Nephron (organoid): Measurements from ENCODE around the gene OR2A14.

ENCODE experiments used
- H3K27ac Mint-ChIP-seq, 3 experiments: 2 replicates each; pipeline ENCODE4 v1.8.0; 2020; ENCODE audit warnings: mixed read lengths in 3 of 3, mild to moderate bottlenecking in 2 of 3, moderate library complexity in 1 of 3
- H3K27me3 Mint-ChIP-seq: 2 replicates; pipeline ENCODE4 v1.8.0; 2021; ENCODE audit warnings: low read depth, mild to moderate bottlenecking, moderate library complexity, mixed read lengths
- H3K36me3 Mint-ChIP-seq: 2 replicates; pipeline ENCODE4 v1.8.0; 2020; ENCODE audit warnings: low read depth, mixed read lengths
- H3K4me1 Mint-ChIP-seq: 2 replicates; pipeline ENCODE4 v1.8.0; 2020; ENCODE audit warnings: mixed read lengths
- H3K4me3 Mint-ChIP-seq, 3 experiments: 2 replicates each; pipeline ENCODE4 v1.8.0; 2020; ENCODE audit warnings: mild to moderate bottlenecking in 3 of 3, mixed read lengths in 3 of 3, moderate library complexity in 2 of 3
- H3K9me3 Mint-ChIP-seq: 2 replicates; pipeline ENCODE4 v1.8.0; 2020; ENCODE audit warnings: mixed read lengths
- CTCF ChIP-seq, 3 experiments: fragments of 200-600 bp; sonication (generic); IDR thresholded peaks; one replicate each; pipeline ENCODE4 v1.5.0; 2021; ENCODE audit warnings: antibody characterized with exemption in 3 of 3; ENCODE audit not compliant: unreplicated experiment in 3 of 3

OR2A14 gene

GRCh38 chr7:144098776-144099175 is 24.2 kb upstream of the OR2A14 start:
- H3K27me3 Mint-ChIP-seq = no peaks in the 10 kb centered on the region
- H3K4me3 Mint-ChIP-seq = no peak overlapping the region
- H3K9me3 Mint-ChIP-seq = no peaks in the 10 kb centered on the region
- H3K27ac Mint-ChIP-seq = no peak overlapping the region
- TF ChIP-seq CTCF (IDR thresholded peaks at IDR 0.05; ENCODE audit: unreplicated experiment in 3 of 3) = no peak
- H3K4me1 Mint-ChIP-seq = no peaks in the 10 kb centered on the region
- no peaks in the 10 kb centered on the region for H3K36me3 Mint-ChIP-seq

- H3K9me3 Mint-ChIP-seq = no peaks in the 10 kb centered on the region
- H3K4me3 Mint-ChIP-seq = no peak overlapping the region
- H3K27me3 Mint-ChIP-seq = no peaks in the 10 kb centered on the region
- no peak overlapping the region for H3K27ac Mint-ChIP-seq
- H3K36me3 Mint-ChIP-seq = no peaks in the 10 kb centered on the region
- no peak for TF ChIP-seq CTCF (IDR thresholded peaks at IDR 0.05; ENCODE audit: unreplicated experiment in 3 of 3)
- H3K4me1 Mint-ChIP-seq = no peaks in the 10 kb centered on the region
Observed at GRCh38 chr7:144100607-144101006, 22.4 kb upstream of the OR2A14 start.

- no peak overlapping the region for H3K4me3 Mint-ChIP-seq
- no peaks in the 10 kb centered on the region for H3K36me3 Mint-ChIP-seq
- no peak overlapping the region for H3K27ac Mint-ChIP-seq
- H3K27me3 Mint-ChIP-seq = no peaks in the 10 kb centered on the region
- H3K4me1 Mint-ChIP-seq = no peaks in the 10 kb centered on the region
- TF ChIP-seq CTCF (IDR thresholded peaks at IDR 0.05; ENCODE audit: unreplicated experiment in 3 of 3) = no peak
- no peaks in the 10 kb centered on the region for H3K9me3 Mint-ChIP-seq
Observed at GRCh38 chr7:144102041-144102440, 20.9 kb upstream of the OR2A14 start.

- Mint-ChIP-seq H3K9me3 (no peaks in the 10 kb centered on the region), H3K27me3 (no peaks in the 10 kb centered on the region), H3K4me1 (no peaks in the 10 kb centered on the region), H3K36me3 (no peaks in the 10 kb centered on the region), H3K27ac (no peak overlapping the region), H3K4me3 (no peak overlapping the region)
- TF ChIP-seq CTCF (IDR thresholded peaks at IDR 0.05; ENCODE audit: unreplicated experiment in 3 of 3) = no peak
Observed at GRCh38 chr7:144105211-144105610, 17.8 kb upstream of the OR2A14 start.

DNA sequence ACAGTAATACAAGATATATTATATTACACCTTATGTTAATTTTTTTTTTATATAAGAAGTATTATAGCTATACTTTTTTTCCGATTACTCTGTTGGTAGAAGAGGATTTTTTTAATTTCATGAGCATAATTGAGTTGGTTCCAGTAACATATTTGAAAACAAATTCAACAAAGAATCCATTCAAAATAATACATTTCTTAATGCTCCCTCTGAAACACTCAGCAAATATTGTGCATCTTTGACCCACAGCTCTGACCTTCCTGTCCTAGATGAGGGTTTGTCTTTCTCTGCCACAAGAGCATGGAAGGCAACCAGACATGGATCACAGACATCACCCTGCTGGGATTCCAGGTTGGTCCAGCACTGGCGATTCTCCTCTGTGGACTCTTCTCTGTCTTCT is 13.7 kb upstream of the OR2A14 start, which contains the start of gene OR2A2:
OR2A2 (plus strand) TSS at position 301 of the 400 bp plus-strand sequence; CDS start at position 301, 0 bp downstream.
- no peak within 1 kb of the TSS for H3K27ac Mint-ChIP-seq
- H3K36me3 Mint-ChIP-seq = no peaks in the 10 kb centered on the region
- no peak for TF ChIP-seq CTCF (IDR thresholded peaks at IDR 0.05; ENCODE audit: unreplicated experiment in 3 of 3)
- H3K4me3 Mint-ChIP-seq = no peak within 1 kb of the TSS
- H3K4me1 Mint-ChIP-seq = no peaks in the 10 kb centered on the region
- H3K9me3 Mint-ChIP-seq = no peaks in the 10 kb centered on the region
- H3K27me3 Mint-ChIP-seq = no peaks in the 10 kb centered on the region

DNA sequence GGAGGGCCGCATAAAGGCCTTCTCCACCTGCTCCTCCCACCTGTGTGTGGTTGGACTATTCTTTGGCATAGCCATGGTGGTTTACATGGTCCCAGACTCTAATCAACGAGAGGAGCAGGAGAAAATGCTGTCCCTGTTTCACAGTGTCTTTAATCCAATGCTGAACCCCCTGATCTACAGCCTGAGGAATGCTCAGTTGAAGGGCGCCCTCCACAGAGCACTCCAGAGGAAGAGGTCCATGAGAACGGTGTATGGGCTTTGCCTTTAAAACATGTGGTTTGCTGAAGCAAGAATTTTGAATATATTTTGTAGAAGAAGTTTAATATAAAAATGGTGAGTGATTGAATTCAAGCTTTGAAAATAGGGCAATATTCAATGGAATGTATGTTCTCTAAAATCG is 12.7 kb upstream of the OR2A14 start:
- Mint-ChIP-seq H3K4me1 (no peaks in the 10 kb centered on the region), H3K27me3 (no peaks in the 10 kb centered on the region), H3K9me3 (no peaks in the 10 kb centered on the region), H3K27ac (no peak overlapping the region), H3K36me3 (no peaks in the 10 kb centered on the region), H3K4me3 (no peak overlapping the region)
- TF ChIP-seq CTCF (IDR thresholded peaks at IDR 0.05; ENCODE audit: unreplicated experiment in 3 of 3) = no peak
